ENCODE data around the gene CUEDC2. TPM values are rescaled to one million over a fixed set of nuclear protein-coding genes. Genes with fewer than 3 reads are reported as not detected.
"Not testable (repeated sequence)": the region's sequence is repeated elsewhere in the genome, so short reads cannot be mapped to it uniquely, and the experiment has no call there.

Gene CUEDC2
- total RNA-seq, 2 experiments from 2014 or later: 60.9 to 64.5 TPM

DNA sequence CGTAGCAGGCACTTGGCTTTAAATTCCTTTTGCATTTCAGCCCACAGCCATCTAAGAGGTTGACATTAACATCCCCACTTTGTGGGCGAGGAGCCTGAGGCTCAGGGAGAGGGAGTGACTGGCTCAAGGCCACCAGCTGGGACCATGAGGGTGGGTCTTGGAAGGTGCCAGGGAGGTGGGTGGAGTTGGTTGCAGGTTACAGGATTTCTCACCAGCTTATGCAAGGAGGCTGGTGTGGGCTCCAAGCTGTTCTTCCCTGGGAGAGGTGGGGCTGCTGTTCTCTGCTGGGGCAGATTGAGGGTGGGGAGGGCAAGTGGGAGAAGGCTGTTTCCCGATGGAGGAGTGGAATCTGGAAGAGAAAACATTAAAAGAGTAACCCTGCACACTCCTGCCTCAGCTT lies 33.1 kb upstream of the CUEDC2 start:
- Mint-ChIP-seq H3K4me3 (no peak overlapping the region), H3K4me1 (peaks cover 36% of the 10 kb centered on the region), H3K36me3 (ENCODE audit: low read depth) (peaks cover 4% of the 10 kb centered on the region), H3K27ac (no peak overlapping the region), H3K27me3 (no peaks in the 10 kb centered on the region), H3K9me3 (no peaks in the 10 kb centered on the region)
- DNase-seq: no peak
- ChIA-PET CTCF (no interaction called here), POLR2A (interaction anchor here (1.0 kb wide), 1 partner anchor 11 kb away, joined by 3 read pairs; no protein-coding TSS in a partner anchor)

DNA sequence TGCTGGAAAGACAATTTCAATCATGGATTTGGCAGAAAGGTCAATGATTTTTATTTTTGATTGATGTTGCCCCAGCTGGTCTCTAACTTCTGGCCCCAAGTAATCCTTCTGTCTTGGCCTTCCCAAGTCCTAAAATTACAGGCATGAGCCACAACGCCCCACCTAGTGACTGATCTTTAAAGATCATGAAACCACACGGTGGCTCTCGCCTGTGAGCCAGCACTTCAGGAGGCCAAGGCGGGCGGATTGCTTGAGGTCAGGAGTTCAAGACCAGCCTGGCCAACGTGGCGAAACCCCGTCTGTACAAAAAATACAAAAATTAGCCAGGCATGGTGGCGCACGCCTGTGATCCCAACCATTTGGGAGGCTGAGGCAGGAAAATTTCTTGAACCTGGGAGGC lies 31.6 kb upstream of the CUEDC2 start:
- H3K4me1 Mint-ChIP-seq: peaks cover 35% of the 10 kb centered on the region
- H3K36me3 Mint-ChIP-seq (ENCODE audit: low read depth): no peaks in the 10 kb centered on the region
- no peak overlapping the region for H3K27ac Mint-ChIP-seq
- POLR2A ChIA-PET: interaction anchor here (4.2 kb wide), 1 partner anchor 43 kb away, joined by 18 read pairs; the partner anchor contains the start of gene FBXL15
- CTCF ChIA-PET: interaction anchor here (1.3 kb wide), 1 partner anchor 65 kb away, joined by 6 read pairs; no protein-coding TSS in a partner anchor
- H3K27me3 Mint-ChIP-seq: no peaks in the 10 kb centered on the region
- H3K9me3 Mint-ChIP-seq: no peaks in the 10 kb centered on the region
- H3K4me3 Mint-ChIP-seq: no peak overlapping the region
- no peak for DNase-seq

DNA sequence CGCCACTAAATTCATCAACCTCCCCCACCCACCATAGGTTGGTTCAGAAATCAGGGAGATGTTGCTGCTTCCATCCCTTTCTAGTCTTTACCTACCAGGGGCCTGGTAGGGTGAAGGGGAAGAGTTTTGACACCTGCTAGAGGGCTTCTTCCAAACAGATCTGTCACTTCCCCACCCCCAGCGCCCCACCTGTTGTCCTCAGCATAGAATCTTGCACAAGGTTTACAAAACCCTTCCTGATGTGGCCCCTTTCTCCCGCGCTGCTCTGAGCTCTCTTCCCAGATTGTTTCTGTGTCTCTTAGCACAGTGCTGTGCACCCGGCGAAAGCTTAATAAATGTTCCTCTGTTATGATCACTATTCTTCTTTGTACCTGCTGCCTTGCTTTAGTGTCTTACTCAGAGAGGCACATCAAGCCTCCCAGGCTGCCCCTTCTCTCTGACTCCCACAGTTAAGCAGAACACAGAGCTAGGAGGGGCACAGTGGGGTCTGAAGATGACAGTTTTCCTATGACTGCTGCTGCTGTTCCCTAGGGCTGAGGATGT lies 30.2 kb upstream of the CUEDC2 start:
- Mint-ChIP-seq H3K9me3 (no peaks in the 10 kb centered on the region), H3K36me3 (ENCODE audit: low read depth) (no peaks in the 10 kb centered on the region), H3K4me3 (peak overlapping the region; percentile 84), H3K27me3 (no peaks in the 10 kb centered on the region), H3K4me1 (peaks cover 31% of the 10 kb centered on the region), H3K27ac (no peak overlapping the region)
- POLR2A ChIA-PET: interaction anchor here (0.7 to 4.2 kb wide), 9 partner anchors 11 to 222 kb away, joined by 3 to 73 read pairs (median 3); partner anchors contain the start of genes C10orf95, FBXL15, NFKB2 and PITX3
- CTCF ChIA-PET: interaction anchor here (0.6 to 3.3 kb wide), 7 partner anchors 10 to 111 kb away, joined by 3 to 22 read pairs (median 6); partner anchors contain the start of genes ACTR1A and C10orf95
- no peak for DNase-seq

DNA sequence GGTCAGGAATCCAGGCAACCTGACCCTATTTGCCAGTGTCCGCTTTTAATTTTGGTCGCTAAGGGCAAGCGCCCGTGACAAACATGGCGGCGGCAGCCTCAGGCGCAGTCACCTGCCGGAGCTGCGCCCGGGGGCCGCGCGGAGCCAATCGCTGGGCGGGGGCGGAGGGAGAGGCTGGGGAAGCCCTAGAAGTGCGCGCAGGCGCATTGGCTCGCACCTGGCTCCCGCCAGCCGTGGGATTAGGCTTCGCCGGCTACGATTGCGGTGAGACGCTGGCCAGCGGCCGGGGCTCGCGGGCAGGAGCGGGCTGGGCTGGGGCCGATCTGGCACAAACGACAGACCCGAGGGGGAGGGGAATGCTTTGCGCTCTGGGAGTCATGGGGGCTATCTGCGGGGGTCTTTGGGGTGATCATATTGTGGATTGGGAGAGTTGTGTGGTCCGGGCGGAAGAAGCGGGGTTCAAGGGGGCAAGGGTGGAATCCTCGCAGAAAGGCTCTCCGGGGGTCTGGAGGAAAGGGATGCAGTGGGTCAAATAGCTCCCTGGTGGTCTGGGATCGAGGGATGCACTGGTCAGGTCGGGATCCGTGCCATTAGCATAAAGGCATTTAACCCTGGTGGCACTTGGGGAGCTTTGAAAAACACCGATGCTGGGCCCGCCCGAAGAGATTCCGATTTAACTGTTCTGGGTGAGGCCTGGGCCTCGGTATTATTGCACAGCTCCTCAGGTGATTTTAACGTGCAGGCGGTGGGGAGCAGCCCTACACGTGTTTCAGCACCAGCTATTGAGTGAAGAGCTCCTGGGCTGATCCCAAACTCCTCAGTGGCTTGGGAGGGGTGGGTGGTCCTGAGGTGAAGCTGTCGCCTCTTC lies 29.0 kb upstream of the CUEDC2 start:
- Mint-ChIP-seq H3K27ac (peak overlapping the region; percentile 60), H3K36me3 (ENCODE audit: low read depth) (no peaks in the 10 kb centered on the region)

DNA sequence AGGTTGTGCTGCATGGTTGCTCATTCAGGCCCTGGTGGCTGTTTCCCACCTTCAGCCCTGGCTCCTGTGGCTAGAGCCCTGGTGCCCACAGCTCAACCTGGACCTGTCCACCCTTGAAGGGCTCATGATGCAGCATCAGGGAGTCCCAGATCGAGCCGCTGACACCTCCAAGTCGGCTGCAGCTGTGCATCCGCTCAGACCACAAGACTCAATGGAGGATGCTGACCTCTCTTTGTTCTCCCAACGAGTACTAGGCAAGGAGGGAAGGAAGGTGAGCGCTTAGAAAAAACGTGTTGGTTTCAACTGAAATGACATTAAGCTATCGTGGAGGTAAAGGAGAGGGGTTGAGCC lies 28.4 kb upstream of the CUEDC2 start:
- Mint-ChIP-seq H3K27ac (peak overlapping the region; percentile 60), H3K4me1 (peaks cover 31% of the 10 kb centered on the region), H3K36me3 (ENCODE audit: low read depth) (no peaks in the 10 kb centered on the region), H3K9me3 (no peaks in the 10 kb centered on the region), H3K4me3 (peak overlapping the region; percentile 84), H3K27me3 (no peaks in the 10 kb centered on the region)
- no peak for DNase-seq
- ChIA-PET CTCF (interaction anchor here (0.9 to 3.3 kb wide), 10 partner anchors 10 to 123 kb away, joined by 3 to 22 read pairs (median 4); partner anchors contain the start of genes ACTR1A, C10orf95, CUEDC2 and FBXL15), POLR2A (interaction anchor here (1.0 to 4.2 kb wide), 9 partner anchors 8 to 215 kb away, joined by 3 to 73 read pairs (median 4); partner anchors contain the start of genes C10orf95, CUEDC2, FBXL15 and GBF1)

More for the DNA sequence above, 29.0 kb upstream of the CUEDC2 start:
- peaks cover 31% of the 10 kb centered on the region for H3K4me1 Mint-ChIP-seq
- ChIA-PET CTCF (interaction anchor here (0.9 to 3.3 kb wide), 11 partner anchors 11 to 122 kb away, joined by 3 to 22 read pairs (median 4); partner anchors contain the start of genes ACTR1A, C10orf95, CUEDC2 and FBXL15), POLR2A (interaction anchor here (0.8 to 4.2 kb wide), 17 partner anchors 8 to 220 kb away, joined by 3 to 73 read pairs (median 3); partner anchors contain the start of genes C10orf95, CUEDC2, FBXL15 and GBF1)
- H3K4me3 Mint-ChIP-seq: peak overlapping the region; percentile 84
- no peaks in the 10 kb centered on the region for H3K27me3 Mint-ChIP-seq
- no peaks in the 10 kb centered on the region for H3K9me3 Mint-ChIP-seq
- peak; percentile 93 for DNase-seq

DNA sequence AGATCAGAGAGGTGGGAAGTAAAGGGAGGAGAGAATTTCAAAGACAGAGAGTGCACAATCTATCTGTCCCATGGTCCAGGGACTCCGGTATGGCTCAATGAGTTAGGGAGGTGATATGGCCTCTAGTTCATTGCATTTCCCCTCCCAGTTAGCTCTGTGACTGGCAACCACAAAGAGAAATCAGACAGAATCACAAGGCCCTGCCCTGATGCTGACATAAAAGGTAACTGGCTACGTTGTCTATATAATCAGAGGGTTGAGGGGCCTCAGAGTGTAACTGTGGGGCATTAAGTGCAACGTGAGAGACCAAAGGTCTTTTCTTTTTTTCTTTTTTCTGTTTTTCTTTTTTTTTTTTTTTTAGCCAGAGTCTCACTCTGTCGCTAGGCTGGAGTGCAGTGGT lies 26.3 kb upstream of the CUEDC2 start:
- H3K27ac Mint-ChIP-seq: no peak overlapping the region
- CTCF ChIA-PET: interaction anchor here (0.6 to 0.7 kb wide), 2 partner anchors 10 to 44 kb away, joined by 3 to 5 read pairs; partner anchors contain the start of gene ACTR1A
- DNase-seq: no peak
- POLR2A ChIA-PET: no interaction called here
- H3K36me3 Mint-ChIP-seq (ENCODE audit: low read depth): peaks cover 6% of the 10 kb centered on the region
- no peak overlapping the region for H3K4me3 Mint-ChIP-seq
- no peaks in the 10 kb centered on the region for H3K9me3 Mint-ChIP-seq
- H3K27me3 Mint-ChIP-seq: no peaks in the 10 kb centered on the region
- peaks cover 32% of the 10 kb centered on the region for H3K4me1 Mint-ChIP-seq

DNA sequence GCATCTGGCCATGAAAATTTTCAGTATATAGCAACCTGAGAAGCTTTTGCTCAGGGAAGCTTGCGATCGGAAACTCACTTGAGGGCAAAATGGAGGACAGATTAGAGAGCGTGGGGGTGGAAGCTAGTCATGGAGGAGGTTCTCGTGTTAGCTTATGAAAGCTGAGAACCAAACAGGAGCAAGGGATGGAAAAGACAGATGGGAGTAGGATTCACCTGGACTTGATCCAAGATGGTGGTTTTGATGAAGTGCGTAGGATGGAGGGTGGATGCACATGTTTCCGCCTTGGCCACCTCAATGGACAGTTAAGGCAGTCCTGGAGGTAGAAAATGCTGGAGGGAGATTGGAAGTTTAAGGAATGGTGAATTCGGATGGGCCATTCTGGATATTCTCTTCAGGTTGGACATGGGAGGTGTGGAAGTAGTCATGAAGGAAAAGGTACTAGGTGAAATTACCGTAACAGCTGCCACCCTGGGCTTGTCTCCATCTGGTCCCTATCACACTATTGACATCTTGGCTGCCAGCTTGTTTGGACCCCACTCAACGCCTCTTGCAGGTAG lies 25.3 kb upstream of the CUEDC2 start:
- no peak overlapping the region for H3K4me3 Mint-ChIP-seq
- CTCF ChIA-PET: interaction anchor here (1.0 kb wide), 1 partner anchor 226 kb away, joined by 3 read pairs; no protein-coding TSS in a partner anchor
- H3K27me3 Mint-ChIP-seq: no peaks in the 10 kb centered on the region
- peaks cover 11% of the 10 kb centered on the region for H3K36me3 Mint-ChIP-seq (ENCODE audit: low read depth)
- DNase-seq: no peak
- peaks cover 37% of the 10 kb centered on the region for H3K4me1 Mint-ChIP-seq
- POLR2A ChIA-PET: interaction anchor here (0.7 kb wide), 1 partner anchor 9 kb away, joined by 3 read pairs; no protein-coding TSS in a partner anchor
- H3K27ac Mint-ChIP-seq: no peak overlapping the region
- H3K9me3 Mint-ChIP-seq: no peaks in the 10 kb centered on the region

DNA sequence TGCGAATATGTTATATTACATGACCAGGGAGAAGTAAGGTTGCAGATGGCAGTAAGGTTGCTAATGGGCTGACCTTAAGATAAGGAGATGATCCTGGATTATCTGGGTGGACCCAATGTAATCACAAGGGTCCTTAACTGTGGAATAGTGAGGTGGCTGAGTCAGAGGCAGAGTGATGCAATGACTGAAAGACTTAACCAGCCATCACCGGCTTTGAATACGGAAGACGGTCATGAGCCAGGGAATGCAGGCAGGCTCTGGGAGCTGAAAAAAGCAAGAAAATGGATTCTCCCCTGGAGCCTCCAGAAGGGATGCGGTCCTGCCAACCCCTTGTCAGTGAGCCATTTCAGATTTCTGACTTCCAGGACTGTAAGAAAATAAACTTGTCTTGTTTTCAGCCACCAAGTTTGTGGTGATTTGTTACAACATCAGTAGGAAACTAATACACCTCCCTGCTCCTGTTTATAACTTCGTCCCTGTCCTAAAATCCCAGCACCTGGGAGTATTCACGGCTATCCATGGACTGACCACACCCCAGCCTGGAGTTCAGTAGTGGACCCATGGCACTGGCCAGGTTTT lies 23.6 kb upstream of the CUEDC2 start:
- CTCF ChIA-PET: no interaction called here

DNA sequence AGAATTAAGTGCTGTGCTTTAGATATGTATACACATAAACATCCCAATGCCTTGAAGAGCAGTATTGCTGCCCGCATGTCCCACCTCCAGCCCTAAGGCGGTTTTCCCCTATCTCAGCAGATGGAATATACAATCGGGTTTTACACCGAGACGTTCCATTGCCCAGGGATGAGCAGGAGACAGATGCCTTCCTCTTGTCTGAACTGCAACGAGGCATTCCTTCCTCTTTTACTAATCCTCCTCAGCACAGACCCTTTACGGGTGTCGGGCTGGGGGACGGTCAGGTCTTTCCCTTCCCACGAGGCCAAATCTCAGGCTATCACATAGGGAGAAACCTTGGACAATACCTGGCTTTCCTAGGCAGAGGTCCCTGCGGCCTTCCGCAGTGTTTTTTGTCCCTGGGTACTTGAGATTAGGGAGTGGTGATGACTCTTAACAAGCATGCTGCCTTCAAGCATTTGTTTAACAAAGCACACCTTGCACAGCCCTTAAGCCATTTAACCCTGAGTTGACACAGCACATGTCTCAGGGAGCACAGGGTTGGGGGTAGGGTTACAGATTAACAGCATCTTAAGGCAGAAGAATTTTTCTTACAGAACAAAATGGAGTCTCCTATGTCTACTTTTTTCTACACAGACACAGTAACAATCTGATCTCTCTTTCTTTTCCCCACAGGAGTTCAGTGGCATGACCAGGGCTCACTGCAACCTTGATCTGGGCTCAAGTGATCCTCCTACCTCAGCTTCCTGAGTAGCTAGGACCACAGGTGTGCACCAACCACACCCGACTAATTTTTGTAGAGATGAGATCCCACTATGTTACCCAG lies 22.5 kb upstream of the CUEDC2 start:
- H3K27me3 Mint-ChIP-seq, H3K27ac Mint-ChIP-seq: not testable (repeated sequence)

More for the DNA sequence above, 23.6 kb upstream of the CUEDC2 start:
- Mint-ChIP-seq H3K4me3 (no peak overlapping the region), H3K27ac (no peak overlapping the region), H3K27me3 (no peaks in the 10 kb centered on the region), H3K9me3 (no peaks in the 10 kb centered on the region), H3K36me3 (ENCODE audit: low read depth) (peaks cover 15% of the 10 kb centered on the region), H3K4me1 (peaks cover 34% of the 10 kb centered on the region)
- DNase-seq: no peak
- POLR2A ChIA-PET: no interaction called here

DNA sequence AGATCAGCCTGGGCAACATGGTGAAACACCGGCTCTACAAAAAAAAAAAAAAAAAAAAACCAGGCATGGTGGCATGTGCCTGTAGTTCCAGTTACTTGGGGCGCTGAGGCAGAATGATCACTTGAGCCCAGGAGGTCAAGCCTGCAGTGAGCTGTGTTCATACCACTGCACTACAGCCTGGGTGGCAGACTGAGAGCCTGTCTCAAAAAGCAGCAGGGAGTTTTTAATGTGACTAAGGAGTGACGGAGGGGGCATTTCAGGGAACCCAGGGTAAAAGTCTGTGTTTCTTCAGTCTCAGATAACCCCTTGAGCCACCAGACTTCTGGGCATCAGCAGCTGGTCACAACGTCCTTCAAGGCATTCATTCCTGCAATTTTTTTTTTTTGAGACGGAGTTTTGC lies 21.1 kb upstream of the CUEDC2 start:
- H3K27ac Mint-ChIP-seq: peak overlapping the region; percentile 49
- H3K9me3 Mint-ChIP-seq: no peaks in the 10 kb centered on the region
- H3K4me1 Mint-ChIP-seq: peaks cover 37% of the 10 kb centered on the region
- H3K36me3 Mint-ChIP-seq (ENCODE audit: low read depth): peaks cover 15% of the 10 kb centered on the region
- H3K27me3 Mint-ChIP-seq: no peaks in the 10 kb centered on the region
- ChIA-PET POLR2A (interaction anchor here (0.6 to 6.3 kb wide), 7 partner anchors 8 to 322 kb away, joined by 3 to 79 read pairs (median 32); partner anchors contain the start of genes ACTR1A, CUEDC2, FBXL15 and SUFU), CTCF (interaction anchor here (0.7 to 4.2 kb wide), 4 partner anchors 20 to 101 kb away, joined by 4 to 20 read pairs (median 5); partner anchors contain the start of genes CUEDC2 and FBXL15)
- DNase-seq: no peak
- no peak overlapping the region for H3K4me3 Mint-ChIP-seq

More for the DNA sequence above, 22.5 kb upstream of the CUEDC2 start:
- POLR2A ChIA-PET, CTCF ChIA-PET, DNase-seq, H3K4me3 Mint-ChIP-seq, H3K9me3 Mint-ChIP-seq: not testable (repeated sequence)
- peaks cover 28% of the 10 kb centered on the region for H3K4me1 Mint-ChIP-seq
- peaks cover 15% of the 10 kb centered on the region for H3K36me3 Mint-ChIP-seq (ENCODE audit: low read depth)

DNA sequence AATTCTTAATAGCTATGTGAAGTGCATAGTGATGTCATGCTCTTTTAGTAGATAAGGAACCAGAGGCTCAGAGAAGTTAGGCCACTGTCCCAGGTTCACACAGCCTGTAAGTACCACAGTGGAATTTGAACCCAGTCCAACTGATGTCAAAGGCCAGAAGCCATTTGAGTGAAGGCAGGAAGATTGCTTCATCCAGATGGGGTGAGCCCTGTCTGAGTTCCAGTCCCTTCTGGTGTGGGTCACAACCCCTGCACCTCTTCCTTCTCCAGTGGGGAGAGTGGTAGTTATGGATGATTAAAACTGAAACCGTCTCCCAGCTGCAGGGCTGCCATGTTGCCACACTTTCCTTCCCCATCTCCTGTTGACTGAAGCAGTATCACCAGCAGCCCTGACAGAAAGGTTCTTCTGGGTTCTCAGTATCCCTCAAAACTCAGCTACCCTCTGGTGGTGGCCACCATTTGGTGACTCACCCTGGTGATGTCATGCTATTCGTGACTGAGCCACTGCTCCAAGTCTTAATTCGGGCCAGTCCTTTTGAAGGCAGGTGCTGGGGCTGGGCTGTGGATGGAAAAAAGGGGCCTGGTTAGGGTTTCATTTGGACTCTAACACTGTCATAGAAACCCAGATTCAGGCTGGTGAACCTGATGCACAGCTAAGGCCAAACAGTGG lies 20.4 kb upstream of the CUEDC2 start:
- peaks cover 15% of the 10 kb centered on the region for H3K36me3 Mint-ChIP-seq (ENCODE audit: low read depth)
- ChIA-PET CTCF (interaction anchor here (0.6 to 4.2 kb wide), 10 partner anchors 10 to 190 kb away, joined by 3 to 20 read pairs (median 4); partner anchors contain the start of genes CUEDC2 and FBXL15), POLR2A (interaction anchor here (0.5 to 6.3 kb wide), 10 partner anchors 9 to 339 kb away, joined by 3 to 79 read pairs (median 10); partner anchors contain the start of genes ACTR1A, CUEDC2, FBXL15 and SUFU)
- H3K27ac Mint-ChIP-seq: peak overlapping the region; percentile 83
- H3K27me3 Mint-ChIP-seq: no peaks in the 10 kb centered on the region
- peaks cover 40% of the 10 kb centered on the region for H3K4me1 Mint-ChIP-seq
- DNase-seq: peak; percentile 76
- H3K4me3 Mint-ChIP-seq: peak overlapping the region; percentile 17
- H3K9me3 Mint-ChIP-seq: no peaks in the 10 kb centered on the region

Measured in activated CD4-positive, alpha-beta memory T cell treated with anti-CD3 and anti-CD28 coated beads, Interleukin-2, amount 10 ng/mL, durations not matched to agents 7 days and 5 days (primary cell).